Stimulated activated naive CD4-positive, alpha-beta T cell (primary cell): ENCODE data around the gene PLPP7.
"Not testable (repeated sequence)": the region's sequence is repeated elsewhere in the genome, so short reads cannot be mapped to it uniquely, and the experiment has no call there.

Source experiments
- DNase-seq, 6 experiments: peaks; one replicate each; lab custom pipeline; 2025; lab: John Stamatoyannopoulos, UW

The PLPP7 gene

GRCh38 chr9:131289301-131290035 is at the start of gene PLPP7:
Gene PLPP7, plus strand, starts transcription at chr9:131289723. Its CDS starts 275 bp downstream, at chr9:131289998.
- no peak for DNase-seq

- no peak for DNase-seq
These were observed 49.2 kb upstream of the PLPP7 start for GRCh38 chr9:131240047-131240921.

DNA sequence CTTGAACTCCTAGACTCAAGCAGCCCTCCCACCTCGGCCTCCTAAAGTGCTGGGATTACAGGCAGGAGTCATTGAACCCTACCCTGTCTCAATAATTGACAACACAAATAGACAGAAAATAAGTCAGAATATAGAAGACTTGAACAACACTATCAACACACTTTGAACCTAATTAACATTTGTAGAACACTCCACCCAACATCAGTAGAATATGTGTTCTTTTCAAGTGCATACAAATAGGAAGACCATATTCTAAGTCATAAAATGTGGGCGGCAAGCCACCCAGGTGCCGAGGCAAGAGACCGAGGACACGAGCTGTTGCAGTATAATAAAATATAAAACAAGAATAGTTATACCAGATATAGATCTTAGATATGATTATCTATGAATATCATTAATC is 45.2 kb upstream of the PLPP7 start:
- DNase-seq: not testable (repeated sequence)

DNA sequence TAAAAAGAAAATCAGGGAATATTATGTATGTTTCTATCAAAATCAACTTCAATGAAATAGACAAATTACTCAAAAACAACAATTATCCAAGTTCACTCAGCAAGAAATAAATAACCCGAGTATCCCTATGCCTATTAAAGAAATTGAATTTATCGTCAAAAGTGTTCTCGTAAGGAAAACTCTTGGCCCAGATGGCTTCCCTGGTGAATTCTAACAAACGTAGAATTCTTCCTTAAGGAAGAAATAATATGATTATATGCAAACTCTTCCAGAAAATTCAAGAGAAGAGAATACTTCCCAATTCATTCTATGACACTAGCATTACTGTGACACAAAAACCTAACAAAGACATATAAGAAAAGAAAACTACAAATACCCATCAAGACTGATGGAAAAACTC is 42.9 kb upstream of the PLPP7 start:
- no peak for DNase-seq

- no peak for DNase-seq
These were observed 37.4 kb upstream of the PLPP7 start for GRCh38 chr9:131252120-131252519.

GRCh38 chr9:131253891-131254491 is 35.5 kb upstream of the PLPP7 start:
- DNase-seq: no peak

- DNase-seq: no peak
These were observed 34.9 kb upstream of the PLPP7 start for GRCh38 chr9:131254626-131255025.

GRCh38 chr9:131255676-131256197 is 33.8 kb upstream of the PLPP7 start:
- peak in 1 of 6 experiments; percentile 22 for DNase-seq

DNA sequence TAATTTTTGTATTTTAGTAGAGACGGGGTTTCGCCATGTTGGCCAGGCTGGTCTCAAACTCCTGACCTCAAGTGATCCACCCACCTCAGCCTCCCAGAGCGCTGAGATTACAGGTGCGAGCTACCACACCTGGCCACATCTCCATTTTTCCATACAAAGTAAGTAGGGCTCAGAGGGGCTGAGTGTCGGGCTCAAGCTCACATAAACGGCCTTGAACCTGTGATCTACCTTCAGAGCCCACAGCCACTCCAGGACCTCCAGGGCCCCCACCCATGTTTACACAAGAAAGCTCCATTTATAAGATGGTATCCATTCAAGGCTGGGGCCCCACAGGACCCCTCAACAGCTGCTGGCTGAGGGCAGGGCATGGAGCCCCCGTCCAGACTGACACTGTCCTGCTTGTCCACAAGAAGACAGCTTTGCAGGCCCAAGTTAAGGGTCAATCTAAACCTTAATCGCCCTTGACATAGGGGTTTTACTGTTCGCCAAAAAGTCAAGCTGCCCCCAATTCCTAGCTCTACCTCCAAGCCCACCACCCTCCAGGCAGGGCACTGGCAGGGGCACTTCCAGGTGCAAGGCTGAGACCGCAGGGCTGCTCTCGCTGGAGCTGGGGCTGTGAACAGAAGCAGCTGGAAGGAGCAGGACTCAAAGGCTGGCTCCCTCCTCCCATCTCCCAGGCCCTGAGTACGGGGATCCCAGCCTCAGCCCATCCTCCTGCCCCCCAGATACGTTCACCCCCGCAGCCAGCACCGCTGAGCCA is 32.1 kb upstream of the PLPP7 start:
- DNase-seq: no peak

DNA sequence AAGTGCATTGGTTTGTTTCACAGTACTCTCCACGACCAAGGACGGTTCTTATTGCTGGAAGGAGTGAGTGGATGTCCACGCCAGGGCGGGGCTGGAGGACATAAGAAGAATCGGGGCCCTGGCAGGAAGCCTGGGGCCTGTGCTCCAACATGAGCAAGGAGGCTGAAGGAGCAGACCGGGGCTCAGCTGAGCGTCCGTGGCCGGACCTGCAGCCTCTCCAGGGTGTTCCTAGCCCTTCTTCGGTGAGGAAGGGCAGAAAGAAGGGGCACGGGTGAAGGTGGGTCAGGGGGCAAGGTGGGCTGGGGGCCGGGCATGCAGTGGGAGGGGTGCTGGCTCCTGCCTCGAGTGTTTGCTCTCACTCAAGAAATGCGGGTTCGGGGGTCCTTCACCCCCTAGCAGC is 31.3 kb upstream of the PLPP7 start:
- no peak for DNase-seq

GRCh38 chr9:131258698-131259431 is 30.7 kb upstream of the PLPP7 start:
- no peak for DNase-seq

DNA sequence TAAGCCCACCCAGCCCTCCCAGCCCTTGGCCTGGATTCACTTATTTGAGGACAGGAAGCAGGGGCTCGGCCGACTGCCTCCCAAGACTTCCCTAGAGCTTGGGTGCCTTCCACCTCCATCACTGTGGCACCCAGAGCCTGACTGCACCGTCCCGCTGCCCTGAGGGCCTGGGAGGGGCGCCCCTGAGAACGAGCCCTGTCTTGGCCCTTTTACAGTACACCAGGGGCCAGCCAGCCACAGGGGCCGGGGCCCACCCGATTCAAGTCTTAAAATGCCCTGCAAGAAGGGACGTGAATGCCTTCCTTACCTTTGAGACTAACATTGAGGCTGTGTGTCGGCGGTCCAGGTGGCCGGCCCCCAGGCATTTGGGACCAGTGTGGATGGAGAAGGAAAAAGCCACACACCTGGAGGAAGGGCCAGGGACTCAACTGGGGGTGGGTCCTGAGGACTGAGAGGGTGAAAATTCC is 30.1 kb upstream of the PLPP7 start:
- DNase-seq: no peak

- DNase-seq: no peak
These were observed 29.5 kb upstream of the PLPP7 start for GRCh38 chr9:131259916-131260597.

DNA sequence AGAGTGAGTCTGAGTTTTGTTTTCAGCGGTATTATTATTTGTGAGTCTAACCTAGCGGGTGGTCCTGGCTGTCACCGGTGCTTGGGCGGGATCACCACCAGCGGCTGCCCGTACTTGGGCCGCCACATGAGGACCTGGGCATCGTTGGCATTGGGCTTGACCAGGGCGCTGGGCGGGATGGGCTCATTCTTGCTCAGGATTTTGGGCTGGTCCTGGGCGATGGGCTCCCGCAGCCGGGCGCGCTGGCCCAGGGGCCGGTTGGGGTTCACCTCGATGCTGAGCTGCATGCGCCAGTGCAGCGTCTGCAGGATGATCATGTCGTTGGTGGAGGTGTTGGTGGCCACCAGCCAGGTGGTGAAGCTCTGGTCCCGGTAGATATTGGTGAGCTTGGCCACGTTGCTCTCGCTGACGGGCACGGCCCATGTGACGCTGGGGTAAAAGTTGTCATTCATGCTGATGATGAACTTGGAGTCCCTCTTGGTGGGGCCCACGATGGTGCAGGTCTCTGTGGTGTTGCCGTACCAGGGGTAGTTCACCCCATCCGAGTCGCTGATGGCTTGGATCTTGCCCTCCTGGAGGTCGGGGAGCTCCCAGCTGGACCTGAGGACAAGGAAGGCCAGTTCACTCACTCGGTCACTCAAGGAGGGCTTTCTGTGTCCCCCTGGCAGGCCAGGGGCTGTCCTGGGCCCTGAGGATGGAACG is 28.6 kb upstream of the PLPP7 start:
- DNase-seq: no peak

GRCh38 chr9:131262327-131263032 is 27.0 kb upstream of the PLPP7 start:
- DNase-seq: peak in 1 of 6 experiments; percentile 11

DNA sequence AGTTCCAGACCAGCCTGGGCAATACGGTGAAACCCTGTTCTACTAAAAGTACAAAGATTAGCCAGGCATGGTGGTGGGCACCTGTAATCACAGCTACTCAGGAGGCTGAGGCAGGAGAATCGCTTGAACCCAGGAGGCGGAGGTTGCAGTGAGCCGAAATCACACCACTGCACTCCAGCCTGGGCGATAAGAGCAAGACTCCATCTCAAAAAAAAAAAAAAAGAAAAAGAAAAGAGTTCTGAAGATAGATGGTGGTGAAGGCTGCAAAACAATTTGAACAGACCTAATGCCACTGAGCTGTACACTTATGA is 26.5 kb upstream of the PLPP7 start:
- DNase-seq: not testable (repeated sequence)

- DNase-seq: no peak
These were observed 25.8 kb upstream of the PLPP7 start for GRCh38 chr9:131263701-131264100.

GRCh38 chr9:131264231-131264630 is 25.3 kb upstream of the PLPP7 start:
- peak in 5 of 6 experiments; percentile 33 to 60 (median 48) for DNase-seq
